Upper lobe of left lung (tissue), 4 donors: ENCODE results near the gene ANO10.

Experiments used
- POLR2AphosphoS5 ChIP-seq, 2 donors: sonication (generic); formaldehyde crosslinking; IDR thresholded peaks; one replicate each; pipeline ENCODE4 v1.5.1; 2017; ENCODE audit warnings: antibody characterized with exemption in 2 of 2
- TF ChIP-seq, protein P1 (sequence below), 6 experiments: fragments of 450-650 bp in 4 of 6; fragments of 200-600 bp in 2 of 6; sonication (generic) in 2 of 6; IDR thresholded peaks; one replicate each; pipeline ENCODE4 v1.5.1; 2016 to 2019; ENCODE audit warnings: antibody characterized with exemption in 6 of 6

DNA sequence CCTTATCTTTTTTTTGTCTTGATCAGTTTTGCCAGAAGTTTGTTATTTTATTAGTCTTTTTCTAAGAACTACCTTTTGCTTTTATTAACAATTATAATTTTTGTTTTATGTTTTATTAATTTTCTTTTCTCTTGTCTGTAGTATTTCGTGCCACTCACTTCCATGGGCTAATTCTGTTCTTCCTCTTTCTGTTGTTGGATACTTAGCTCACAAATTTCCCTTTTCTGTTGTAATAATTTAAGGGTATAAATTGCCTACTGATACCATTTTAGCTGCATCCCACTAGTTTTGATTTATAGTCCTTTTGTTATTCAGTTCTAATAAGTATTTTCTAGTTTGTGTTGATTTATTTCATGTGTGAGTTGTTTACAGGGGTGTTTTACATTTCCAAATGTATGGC lies 286.8 kb downstream of the ANO10 start:
- TF ChIP-seq, protein P1, sequence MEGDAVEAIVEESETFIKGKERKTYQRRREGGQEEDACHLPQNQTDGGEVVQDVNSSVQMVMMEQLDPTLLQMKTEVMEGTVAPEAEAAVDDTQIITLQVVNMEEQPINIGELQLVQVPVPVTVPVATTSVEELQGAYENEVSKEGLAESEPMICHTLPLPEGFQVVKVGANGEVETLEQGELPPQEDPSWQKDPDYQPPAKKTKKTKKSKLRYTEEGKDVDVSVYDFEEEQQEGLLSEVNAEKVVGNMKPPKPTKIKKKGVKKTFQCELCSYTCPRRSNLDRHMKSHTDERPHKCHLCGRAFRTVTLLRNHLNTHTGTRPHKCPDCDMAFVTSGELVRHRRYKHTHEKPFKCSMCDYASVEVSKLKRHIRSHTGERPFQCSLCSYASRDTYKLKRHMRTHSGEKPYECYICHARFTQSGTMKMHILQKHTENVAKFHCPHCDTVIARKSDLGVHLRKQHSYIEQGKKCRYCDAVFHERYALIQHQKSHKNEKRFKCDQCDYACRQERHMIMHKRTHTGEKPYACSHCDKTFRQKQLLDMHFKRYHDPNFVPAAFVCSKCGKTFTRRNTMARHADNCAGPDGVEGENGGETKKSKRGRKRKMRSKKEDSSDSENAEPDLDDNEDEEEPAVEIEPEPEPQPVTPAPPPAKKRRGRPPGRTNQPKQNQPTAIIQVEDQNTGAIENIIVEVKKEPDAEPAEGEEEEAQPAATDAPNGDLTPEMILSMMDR (IDR thresholded peaks at IDR 0.05) = no peak
- TF ChIP-seq POLR2AphosphoS5 (IDR thresholded peaks at IDR 0.05) = no peak
